Activated CD4-positive, alpha-beta T cell treated with anti-CD3 and anti-CD28 coated beads, Interleukin-2, amount 50 U/mL, for 48 hours (primary cell): ENCODE data around the gene RNF207.

ENCODE experiments used
- DNase-seq, 2 experiments: peaks; one replicate each; pipeline ENCODE4 v3.0.0-alpha.2; 2020

Gene RNF207

DNA sequence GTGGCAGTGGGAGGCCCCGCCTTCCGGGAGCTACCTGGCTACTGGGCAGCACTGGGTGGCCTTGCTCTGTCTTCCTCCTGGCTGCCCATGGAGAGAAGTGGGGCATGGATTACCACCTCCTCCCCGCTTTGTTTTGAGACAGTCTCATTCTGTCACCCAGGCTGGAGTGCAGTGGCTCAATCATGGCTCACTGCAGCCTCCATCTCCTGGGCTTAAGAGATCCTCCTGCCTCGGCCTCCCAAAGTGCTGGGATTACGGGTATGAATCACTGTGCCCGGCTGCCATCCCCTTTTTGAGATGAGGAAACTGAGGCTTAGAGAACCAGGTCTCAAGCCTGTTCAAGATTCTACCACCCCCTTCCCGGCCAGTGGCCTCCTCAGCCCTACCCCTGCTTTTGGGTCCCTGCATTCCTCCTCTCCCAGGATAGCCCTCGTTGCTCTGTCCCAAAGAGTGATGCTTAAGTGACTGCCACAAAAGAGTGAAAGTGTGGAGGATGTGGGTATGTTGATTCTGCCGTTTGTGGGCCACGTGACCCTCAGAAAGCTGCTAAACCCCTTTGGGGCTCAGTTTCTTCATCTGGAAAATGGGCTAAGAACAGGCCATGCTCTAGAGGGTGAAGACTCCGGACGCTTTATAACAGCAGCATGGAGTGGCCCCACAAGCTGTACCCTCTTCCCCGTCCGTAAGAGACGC lies 45.9 kb downstream of the RNF207 start:
- no peak for DNase-seq

DNA sequence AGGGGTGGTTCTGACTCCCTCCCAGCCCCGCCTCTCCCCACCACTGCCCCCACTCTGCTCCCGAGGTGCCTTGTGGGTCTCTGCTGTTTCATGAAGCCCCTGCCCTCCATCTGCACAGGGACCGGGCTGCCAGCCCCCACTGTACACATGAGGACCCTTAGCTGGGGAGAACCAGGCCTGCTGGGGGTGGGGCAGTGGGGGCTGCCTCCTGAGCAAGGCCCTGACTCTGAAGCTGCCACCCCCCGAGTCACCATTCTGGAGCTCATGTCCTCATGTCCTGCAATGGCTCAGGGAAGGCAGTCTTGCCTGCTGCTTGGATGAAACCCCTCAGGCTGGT lies 46.4 kb downstream of the RNF207 start:
- DNase-seq = no peak

DNA sequence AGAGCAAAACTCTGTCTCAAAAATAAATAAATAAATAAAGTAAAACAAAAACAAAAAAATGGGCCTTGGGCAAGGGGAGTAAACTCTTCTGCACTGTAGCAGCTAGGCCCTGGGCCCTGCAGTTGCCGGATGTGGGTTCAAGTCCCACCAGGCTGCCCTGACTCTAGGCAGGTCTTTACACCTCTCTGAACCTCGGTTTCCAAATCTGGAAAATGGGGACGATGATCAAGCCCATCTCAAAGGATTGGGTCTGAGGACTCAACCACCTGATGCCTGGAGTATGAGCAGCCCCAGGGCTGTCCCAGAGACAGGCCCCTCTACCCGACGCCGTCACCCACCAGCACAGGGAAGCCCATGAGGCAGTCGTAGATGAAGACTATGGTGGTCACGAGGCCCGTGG lies 47.5 kb downstream of the RNF207 start:
- DNase-seq = no peak

DNA sequence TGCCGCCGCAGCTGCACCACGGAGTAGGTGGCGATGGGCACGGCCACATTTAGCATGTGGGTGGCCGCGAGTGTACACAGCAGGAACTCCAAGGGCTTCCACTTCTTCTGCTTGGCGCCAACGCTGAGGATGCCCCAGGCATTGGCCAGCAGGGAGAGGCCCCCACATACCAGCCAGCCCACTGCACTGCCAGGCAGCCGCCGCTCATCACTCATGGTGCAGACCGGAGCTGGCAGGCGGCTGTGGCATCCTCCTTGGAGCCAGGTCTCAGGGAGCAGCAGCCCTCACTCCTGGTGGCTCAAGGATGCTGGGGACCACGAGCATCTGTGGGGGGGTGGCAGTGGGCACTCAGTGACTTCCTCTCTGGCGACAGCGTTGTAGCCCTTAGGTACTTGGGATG lies 48.8 kb downstream of the RNF207 start:
- DNase-seq = no peak

DNA sequence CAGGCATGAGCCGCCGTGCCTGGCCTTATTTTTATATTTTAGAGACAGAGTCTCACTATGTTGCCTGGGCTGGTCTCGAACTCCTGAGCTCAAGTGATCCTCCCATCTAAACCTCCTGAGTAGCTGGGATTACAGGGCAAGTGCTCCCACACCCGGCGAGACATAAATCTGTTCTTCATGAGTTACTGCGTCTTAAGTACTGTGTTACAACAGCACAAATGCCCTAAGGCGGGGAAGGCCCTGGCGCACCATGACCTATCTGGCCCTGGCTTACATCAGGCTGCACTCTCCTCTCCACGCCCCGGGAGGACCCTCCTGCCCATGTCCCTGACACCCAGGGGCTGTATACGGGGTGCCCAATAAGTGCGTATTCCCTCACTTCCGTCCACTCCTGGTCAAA lies 50.7 kb downstream of the RNF207 start:
- no peak for DNase-seq

DNA sequence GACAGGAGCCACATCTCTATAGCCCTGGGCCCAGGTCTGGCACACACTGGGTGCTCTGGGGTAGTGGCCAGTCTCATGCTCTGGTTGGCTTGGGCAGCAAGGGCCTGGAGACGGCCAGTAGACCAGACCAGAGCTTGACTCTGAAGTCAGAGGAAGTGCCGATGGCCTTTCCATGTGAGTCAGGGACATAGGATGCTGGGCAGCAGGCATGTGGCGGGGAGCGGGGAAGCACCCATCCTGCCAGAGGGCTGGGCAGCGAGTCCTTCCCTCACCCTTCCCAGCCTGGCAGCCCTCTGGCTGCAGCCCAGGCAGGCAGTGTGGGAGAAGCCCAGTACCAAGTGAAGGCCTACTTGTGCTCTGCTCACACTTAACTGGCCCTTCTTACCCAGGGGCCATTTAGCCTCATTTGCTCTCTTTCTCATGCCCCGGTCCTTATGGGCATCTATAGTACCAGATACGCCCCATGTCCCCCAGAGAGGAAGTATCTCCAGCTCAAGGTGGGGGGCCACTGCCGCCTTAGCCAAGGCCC lies 51.7 kb downstream of the RNF207 start:
- no peak for DNase-seq

DNA sequence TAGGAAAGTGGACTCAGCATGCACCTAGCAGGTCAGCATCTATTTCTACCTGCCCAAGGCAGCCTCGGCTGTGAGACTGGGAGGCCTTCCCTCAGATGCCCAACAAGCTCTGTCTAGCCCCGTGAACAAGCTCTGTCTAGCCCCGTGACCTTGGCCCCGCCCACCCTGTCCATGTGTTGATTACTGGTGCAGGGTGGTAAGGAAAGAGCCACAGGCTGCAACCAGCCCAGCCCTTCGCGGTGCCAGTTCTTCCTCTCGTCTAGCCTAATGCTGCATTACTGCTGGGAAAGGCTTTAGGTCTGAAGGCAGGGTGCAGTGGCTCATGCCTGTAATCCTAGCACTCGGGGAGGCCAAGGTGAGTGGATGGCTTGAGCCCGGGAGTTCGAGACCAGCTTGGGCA lies 52.8 kb downstream of the RNF207 start:
- no peak for DNase-seq

DNA sequence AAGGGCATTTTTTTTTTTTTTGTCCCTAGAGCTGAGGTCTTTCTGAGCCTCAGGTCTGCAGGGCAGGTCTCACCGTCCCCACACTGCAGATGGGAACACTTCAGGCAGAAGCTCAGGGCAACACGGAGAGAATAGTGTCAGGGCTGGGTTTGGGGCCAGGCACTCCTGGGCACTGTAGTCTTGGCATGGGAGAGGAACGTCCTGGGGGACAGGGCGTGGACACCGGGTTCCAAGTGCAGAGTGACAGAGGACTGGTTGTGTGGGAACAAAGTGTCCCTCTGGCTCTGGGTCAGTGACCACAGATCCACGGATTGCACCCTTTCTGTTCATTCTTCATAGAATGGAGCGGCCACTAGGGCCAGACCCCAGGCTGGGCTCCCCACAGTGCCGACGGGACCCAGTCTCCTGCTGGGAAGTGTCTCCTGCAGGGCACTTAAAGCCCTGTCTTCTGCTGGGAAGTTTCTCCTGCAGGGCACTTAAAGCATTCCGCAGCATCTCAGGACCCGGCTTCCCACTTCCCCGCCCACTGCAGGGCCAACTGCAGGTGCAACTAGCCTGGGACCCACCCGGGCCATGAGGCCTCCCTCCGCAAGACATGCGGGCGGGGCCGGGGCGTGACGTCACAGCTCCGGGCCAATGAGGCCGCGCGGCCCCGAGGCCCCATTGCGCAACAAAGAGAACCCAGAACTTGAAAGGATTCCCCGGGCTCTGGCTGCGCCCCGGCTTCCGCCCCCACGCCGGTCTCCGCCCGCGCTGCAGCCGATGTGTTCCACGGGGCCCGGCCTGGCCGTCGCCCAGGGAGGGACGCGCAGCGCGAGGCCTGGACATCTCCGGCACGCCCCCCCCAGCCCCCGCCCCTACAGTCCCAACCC lies 53.8 kb downstream of the RNF207 start:
- peak; percentile 69 to 76 for DNase-seq

DNA sequence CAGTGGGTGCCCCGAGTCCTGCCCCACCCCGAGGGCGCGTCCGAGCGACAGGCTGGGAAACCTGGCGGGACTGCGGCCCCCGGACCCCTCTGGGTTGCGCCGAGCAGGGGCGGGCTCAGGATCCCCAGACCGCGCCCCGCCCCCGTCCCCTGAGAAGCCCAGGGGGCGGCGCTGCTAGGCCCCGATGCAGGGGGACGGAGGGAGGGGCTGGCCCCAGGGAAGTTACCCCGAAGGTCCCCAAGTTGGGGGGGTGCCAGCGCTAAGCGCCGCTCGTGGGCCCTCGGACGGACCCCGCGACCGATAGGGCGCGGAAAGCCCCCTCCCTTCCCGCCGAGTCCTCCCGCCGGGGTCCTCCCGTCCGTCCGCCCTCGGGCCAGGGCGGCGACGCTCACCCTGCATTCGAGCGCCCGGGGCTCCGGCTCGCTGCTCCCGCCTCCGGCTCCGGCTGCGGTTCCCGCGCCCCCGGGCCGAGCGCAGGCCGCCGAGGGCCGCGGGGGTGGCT lies 54.6 kb downstream of the RNF207 start:
- DNase-seq = no peak

DNA sequence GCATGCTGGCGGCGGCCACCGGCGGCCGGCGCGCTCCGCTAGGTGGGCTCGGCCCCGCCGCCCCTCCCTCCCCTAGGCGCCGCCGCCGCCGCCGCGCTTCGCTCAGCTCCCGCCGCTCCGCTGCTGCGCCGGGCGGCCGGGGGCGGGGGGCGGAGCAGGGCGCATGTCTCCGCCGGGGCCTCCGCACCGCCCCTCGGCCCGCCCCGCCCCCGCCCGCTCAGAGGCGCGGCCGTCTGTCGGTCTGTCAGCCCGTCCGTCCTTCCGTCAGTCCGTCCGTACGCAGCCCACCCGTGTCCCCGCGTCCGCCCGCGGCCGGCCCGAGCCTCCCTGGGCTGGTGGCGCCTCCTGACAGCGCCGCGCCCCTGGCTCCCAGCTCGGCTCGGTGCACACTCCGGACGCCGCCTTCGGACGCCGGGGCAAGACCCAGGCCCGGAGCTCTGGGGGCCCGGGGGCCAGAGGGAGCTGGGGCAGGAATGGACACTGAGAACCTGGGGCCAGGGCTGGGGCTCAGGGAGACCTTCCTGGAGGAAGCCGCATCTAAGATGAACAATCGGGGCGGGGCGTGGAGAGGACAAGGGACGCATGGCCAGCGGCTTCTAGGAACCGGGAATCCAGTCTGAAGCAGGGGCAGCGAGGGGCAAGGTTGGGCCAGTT lies 55.2 kb downstream of the RNF207 start, which contains the start of gene GPR153:
TSS of gene GPR153 (minus strand) at position 138 of the 654 bp plus-strand sequence. CDS start 6,193 bp downstream, outside the sequence.
- peak; percentile 56 to 58 for DNase-seq

DNA sequence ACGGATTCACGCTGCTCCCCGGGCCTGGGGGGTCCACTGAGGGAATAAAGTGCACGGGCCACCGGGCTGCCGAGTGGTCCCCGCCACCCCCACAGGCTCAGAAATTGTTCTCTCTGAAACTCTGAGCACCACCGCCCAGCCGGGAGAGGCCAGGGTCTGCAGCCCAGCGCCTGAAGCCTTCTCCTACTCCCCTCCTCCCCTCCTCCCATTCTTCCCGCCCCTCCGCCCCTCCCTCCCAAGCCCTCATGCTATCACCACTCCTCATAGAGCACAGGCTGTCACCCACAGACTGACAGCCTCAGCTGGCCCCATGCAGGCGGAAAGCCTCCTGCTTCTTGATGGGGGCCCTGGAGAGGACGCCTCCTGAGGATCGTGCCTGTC lies 55.7 kb downstream of the RNF207 start:
- DNase-seq = no peak

DNA sequence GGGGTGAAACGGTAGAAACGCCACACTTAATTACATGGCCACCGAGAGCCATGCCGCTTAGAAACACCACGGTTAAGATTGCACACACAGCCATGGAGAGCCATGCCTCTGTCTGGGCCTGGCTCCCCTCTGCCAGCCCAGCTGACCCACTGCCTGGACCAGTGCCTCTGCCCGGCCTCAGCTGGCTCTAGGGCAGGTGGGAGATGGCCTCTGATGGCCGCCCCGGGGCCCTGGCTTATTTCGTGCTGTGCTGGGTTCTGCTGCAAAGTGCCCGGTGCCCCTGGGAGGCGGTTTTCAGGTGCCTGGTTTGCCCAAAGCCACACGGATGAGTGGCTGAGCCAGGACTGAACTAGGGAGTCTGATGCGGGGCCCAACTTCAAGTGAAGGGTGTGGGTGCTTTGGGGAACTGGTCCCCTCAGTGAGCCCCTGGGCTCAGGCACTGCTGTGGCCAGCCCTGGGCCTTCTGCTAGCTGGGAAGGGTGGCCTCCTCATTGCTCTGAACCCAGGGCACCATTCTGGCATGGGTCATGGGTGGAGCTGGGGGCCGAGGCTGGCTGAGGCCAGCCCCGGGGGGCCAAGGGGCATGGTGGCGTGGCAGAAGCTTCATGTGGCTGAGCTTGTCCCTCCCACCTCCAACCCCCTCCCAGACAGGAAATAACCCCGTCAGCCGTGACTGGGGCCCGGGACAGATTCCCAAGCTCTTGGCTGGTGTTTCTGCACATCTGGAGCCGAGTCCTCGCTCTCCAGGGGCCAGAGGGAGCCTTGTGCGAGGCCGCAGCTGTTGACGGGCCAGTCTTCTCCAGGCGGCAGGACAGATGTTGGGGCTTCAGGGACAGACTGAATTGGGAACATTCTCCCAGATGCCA lies 56.9 kb downstream of the RNF207 start:
- DNase-seq = no peak

DNA sequence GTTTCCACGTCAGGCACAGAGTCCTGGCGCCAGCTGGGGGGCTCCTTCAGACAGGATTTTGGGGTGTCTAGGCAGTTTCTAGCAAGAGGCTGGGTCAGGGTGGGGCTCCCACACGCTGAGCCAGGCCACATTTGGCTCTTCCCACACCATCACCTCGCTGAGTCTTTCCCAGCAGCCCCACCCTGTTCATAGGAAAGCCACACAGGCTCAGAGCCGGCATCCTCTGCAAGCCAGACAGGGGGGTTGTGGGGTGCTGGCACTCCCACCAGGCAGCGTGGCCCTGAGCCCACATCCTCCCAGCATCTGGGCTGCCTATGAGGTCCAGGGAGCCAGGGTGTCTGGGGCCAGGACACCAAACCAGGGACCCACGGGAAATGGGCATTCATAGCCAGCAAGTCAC lies 57.8 kb downstream of the RNF207 start:
- no peak for DNase-seq

DNA sequence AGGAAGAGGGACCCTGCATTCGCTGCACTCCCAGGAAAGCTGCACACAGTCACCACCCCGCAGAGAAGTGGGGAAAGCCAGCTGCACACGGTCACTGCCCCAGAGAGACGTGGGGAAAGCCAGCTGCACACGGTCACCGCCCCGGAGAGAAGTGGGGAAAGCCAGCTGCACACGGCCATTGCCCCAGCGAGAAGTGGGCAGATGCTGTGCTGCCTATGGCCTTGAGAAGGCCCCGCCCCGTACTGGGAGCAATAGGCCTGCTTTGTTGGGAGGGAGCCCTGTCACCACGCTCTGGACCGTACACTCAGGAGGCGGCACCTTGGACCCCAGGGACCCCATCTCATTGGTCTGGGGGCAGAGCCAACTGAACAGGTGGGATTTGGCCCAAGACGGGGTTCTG lies 59.2 kb downstream of the RNF207 start:
- no peak for DNase-seq

DNA sequence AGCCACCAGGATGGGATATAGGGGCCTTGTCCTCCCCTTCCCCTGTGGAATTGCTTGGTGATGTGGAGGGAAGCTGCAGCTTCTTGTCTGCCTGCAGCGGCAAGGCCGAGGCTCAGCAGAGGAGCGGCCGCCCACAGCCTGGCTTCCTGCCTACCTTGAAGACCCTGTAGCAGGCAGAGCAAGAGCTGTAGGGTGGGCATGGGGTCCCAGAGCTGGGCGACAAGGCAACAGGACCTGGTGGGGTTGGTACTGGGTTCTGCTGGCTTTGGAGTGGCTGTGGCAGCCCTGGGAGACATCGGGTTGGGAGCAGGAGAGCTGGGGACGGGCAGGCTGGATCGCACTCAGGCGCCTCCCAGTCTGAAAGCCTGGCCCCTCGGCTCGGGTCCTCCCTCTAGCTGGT lies 60.7 kb downstream of the RNF207 start:
- no peak for DNase-seq

DNA sequence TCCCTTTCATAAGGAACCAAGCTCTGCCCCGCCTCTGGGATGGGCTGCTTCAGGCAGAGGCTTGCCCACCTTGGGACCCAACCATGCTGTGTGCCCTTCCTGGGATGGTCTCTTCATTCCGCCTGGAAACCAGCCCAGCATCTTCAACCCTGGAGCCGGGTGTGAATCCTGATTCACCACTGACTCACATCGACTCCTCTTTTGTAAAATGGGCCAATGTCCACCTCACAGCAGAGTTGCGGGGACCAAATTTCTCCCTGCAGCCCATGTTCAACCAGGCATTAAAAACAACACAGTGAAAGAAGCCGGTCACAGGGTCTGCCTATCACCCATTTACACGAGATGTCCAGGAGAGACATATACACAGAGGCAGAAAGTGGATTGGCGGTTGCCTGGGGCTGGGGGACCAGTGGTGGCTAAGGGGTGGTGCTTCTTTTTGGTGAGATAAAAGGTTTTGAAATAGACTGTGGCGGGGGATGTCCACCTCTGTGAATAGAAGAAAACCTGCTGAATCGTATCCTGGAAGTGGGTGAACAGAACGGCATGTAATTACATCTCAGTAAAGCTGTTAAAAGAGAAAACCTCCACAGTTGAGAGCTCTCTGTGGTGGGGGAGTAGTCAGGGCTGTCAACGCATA lies 61.9 kb downstream of the RNF207 start:
- DNase-seq = no peak

DNA sequence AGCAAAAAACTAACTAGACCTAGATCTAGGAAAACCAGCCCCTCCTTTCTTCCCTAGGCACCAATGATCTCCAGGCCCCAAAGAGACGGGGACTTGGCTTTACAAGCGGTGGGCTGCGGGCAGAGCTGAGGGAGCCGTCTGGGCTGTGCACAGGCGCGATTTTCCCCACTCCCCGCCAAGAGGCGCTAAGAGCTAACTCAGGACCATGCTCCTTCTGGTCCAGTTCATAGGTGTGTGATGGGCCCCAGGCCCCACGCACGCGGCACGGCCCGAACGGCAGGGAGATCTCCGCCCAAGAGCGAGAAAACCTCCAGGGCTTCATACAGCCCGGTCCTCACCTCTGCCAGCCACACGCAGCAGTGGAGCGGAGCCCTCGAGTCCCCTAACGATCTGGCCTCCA lies 62.5 kb downstream of the RNF207 start:
- DNase-seq = no peak

DNA sequence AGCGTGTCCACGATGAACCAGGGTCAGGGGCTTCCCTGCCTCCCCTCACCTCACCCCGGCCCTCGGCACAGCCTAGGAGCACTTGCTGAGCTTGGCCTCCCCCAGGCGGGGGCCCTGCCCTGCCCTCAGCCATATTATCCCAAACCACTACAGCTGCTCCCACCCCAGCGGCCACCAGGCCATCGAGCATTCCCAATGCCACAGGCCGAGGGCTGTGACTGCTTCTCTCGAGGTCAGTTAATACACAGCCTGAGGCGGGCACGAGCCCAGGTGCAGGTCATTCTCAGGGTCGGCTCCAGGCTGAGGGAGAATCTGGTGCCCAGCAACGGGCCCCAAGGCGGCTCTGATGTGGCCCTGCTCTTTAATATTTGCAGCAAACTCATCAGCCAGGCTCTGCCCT lies 63.4 kb downstream of the RNF207 start:
- DNase-seq = no peak

DNA sequence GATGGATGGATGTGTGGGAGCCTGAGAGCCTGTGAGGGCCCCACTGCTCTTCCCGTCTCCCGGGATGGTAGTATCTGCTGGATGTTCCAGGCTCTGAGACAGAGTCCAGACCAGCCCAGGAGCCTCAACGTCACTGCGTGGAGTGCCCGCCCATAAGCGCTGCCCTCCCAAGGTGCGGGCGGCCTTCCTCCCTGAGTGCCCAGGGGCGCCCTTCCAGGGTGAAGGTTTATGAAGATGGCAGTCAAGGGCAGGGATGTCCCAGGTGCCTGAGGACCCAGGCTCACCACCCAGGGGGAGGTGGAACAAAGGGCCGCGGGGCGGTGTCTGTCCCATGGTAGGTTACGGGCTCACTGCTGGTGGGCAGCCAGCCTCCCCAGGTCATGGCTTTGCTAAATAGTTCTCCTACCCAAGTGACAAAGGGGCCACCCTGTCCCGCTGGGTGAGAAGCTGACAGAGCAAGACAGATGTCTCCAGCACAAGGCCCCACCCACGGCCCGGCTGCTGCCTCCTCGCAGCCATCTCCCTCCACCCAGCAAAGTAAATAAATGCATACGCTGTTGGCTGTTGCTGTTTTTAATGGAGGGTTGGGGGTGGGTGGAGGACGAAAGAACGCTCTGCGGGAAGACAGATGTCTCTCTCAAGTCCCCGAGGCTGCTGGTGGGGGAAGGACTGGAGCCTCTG lies 63.9 kb downstream of the RNF207 start:
- DNase-seq = no peak

DNA sequence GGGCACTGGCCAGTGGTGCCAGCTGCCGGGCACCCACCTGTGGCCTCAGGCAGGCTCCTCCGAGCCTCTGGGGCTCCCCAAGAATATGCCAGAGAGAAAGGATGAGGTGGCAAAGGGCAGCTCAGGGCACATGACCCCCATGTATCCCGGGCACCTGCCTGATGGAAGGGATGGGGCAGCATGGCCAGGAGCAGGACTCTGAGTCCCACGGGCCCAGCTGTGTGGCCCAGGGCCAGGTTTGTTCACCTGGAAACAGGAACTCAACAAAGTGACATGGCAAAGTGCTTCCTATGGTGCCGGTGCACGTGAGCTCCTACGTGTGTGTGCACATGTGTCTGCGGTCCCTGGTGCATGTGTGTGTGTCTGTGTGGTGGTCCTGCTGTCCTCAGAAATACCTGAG lies 64.5 kb downstream of the RNF207 start:
- no peak for DNase-seq
